GM23338 (cell line): ENCODE results near the gene TK1.

ENCODE experiments used
- CREB1 ChIP-seq: fragments of 250-450 bp; sonication (Bioruptor Pico); IDR thresholded peaks from 2 replicates; pipeline ENCODE4 v1.5.0; 2020; ENCODE audit warnings: low read depth, mild to moderate bottlenecking, moderate library complexity
- CTCF ChIP-seq, 2 experiments: fragments of 200-600 bp in 1 of 2; sonication (generic) in 1 of 2; conservative IDR thresholded peaks; 2 replicates each; pipeline versions ENCODE4 v1.5.1 to v1.6.1; 2016 to 2017; ENCODE audit warnings: antibody characterized with exemption in 2 of 2, low read depth in 2 of 2, mild to moderate bottlenecking in 2 of 2, moderate library complexity in 1 of 2
- ETS1 ChIP-seq: IDR thresholded peaks from 2 replicates; pipeline ENCODE4 v1.6.1; 2016; ENCODE audit warnings: antibody characterized with exemption
- EZH2 ChIP-seq: fragments of 200-600 bp; sonication (generic); IDR thresholded peaks from one replicate; pipeline ENCODE4 v1.8.0; 2017; ENCODE audit warnings: antibody characterized with exemption, mild to moderate bottlenecking, low read depth; ENCODE audit not compliant: unreplicated experiment
- EZH2phosphoT487 ChIP-seq: fragments of 200-600 bp; sonication (generic); IDR thresholded peaks from one replicate; pipeline ENCODE4 v1.8.1; 2018; ENCODE audit warnings: antibody characterized with exemption; ENCODE audit not compliant: unreplicated experiment
- JUNB ChIP-seq: IDR thresholded peaks from one replicate; pipeline ENCODE4 v1.6.1; 2016; ENCODE audit warnings: antibody characterized with exemption; ENCODE audit not compliant: unreplicated experiment
- NANOG ChIP-seq: IDR thresholded peaks from 2 replicates; pipeline ENCODE4 v1.6.1; 2016; ENCODE audit warnings: antibody characterized with exemption, borderline replicate concordance
- POLR2AphosphoS5 ChIP-seq: IDR thresholded peaks from 2 replicates; pipeline ENCODE4 v1.6.1; 2016; ENCODE audit warnings: antibody characterized with exemption, low read depth
- REST ChIP-seq: IDR thresholded peaks from one replicate; pipeline ENCODE4 v1.6.1; 2018; ENCODE audit warnings: antibody characterized with exemption; ENCODE audit not compliant: unreplicated experiment
- STAT1 ChIP-seq: IDR thresholded peaks from one replicate; pipeline ENCODE4 v1.6.1; 2016; ENCODE audit warnings: antibody characterized with exemption; ENCODE audit not compliant: unreplicated experiment
- ZNF114 ChIP-seq: fragments of 250-450 bp; sonication (Bioruptor Pico); IDR thresholded peaks from 2 replicates; pipeline ENCODE4 v1.5.0; 2020; ENCODE audit warnings: mild to moderate bottlenecking, moderate library complexity
- ZNF331 ChIP-seq: fragments of 250-450 bp; sonication (Bioruptor Pico); IDR thresholded peaks from 2 replicates; pipeline ENCODE4 v1.5.0; 2020; ENCODE audit warnings: low read depth, mild to moderate bottlenecking, moderate library complexity
- ZNF462 ChIP-seq: fragments of 250-450 bp; sonication (Bioruptor Pico); IDR thresholded peaks from 2 replicates; pipeline ENCODE4 v1.5.0; 2020; ENCODE audit warnings: mild to moderate bottlenecking, moderate library complexity

- TF ChIP-seq POLR2AphosphoS5 (no peak), CTCF (conservative IDR thresholded peaks at IDR 0.05; ENCODE audit: low read depth in 2 of 2) (no peak), EZH2 (no peak), NANOG (no peak), EZH2phosphoT487 (no peak), CREB1 (CRISPR knock-in tag) (no peak), REST (no peak), JUNB (no peak), ETS1 (no peak), ZNF114 (CRISPR knock-in tag) (no peak), ZNF462 (CRISPR knock-in tag) (no peak), ZNF331 (CRISPR knock-in tag) (no peak), STAT1 (no peak)
These were observed 41.9 kb downstream of the TK1 start for GRCh38 chr17:78144736-78145641.
